ENCODE data around the gene ADAMTS17.
"Not testable (repeated sequence)": the region's sequence is repeated elsewhere in the genome, so short reads cannot be mapped to it uniquely, and the experiment has no call there.

The ADAMTS17 gene

GRCh38 chr15:99961011-99961441, 380.7 kb downstream of the ADAMTS17 start:
- DNase-seq: no peak

- no peak for DNase-seq
Measured at GRCh38 chr15:99959326-99959725, 382.4 kb downstream of the ADAMTS17 start.

- no peak for DNase-seq
Measured at GRCh38 chr15:99958426-99959097, 383.2 kb downstream of the ADAMTS17 start.

DNA sequence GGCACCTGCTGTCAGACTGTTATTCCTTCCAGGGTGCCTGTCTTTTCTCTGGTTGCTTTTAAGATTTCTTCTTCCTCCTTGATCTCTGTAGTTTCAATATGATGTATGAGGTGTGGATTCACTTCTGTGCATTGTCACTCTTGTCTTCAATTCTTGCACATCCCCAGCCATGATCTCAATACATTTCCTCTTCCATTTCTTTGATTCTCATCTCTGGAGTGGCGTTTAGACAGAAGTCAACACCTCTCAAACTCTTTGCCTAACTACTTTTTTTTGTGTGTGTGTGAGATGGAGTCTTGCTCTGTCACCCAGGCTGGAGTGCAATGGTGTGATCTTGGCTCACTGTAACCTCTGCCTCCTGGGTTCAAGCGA, 384.1 kb downstream of the ADAMTS17 start:
- DNase-seq: no peak

DNA sequence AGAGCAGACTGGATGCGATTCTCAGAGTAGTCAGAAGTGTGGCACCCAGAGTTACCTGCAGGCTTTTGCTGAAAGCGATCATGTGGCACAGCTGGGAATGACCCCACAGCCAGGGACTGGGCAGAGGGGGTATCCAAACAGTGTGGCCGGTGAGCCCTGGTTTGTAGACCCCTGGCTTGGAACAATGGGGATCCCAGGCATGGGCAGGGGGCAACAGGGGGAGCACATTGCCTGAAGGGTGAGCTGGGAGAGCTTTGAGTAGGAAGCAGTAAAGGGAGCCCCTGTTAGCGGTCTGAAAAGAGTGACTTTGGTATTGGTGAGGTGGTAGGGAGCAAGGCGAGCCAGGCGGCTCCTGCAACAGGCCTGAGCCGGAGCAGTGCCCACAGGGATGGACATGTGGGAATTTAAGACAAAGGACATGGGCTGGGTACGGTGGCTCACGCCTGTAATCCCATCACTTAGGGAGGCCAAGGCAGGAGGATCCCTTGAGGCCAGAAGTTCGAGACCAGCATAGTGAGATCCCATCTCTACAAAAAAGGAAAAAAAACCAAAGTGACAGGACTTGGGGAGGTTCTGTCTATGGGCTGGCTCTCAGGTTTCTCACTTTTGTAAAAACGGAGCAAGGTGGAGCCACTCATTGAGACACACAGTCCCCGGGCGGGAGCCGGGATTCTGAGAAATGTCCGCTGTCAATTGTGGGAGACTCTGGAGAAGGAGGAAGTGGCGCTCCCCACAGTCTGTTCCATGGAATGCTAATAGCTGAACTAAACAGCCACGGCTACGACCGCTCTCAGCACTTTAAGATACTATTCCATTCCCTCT, 384.7 kb downstream of the ADAMTS17 start:
- DNase-seq: no peak

DNA sequence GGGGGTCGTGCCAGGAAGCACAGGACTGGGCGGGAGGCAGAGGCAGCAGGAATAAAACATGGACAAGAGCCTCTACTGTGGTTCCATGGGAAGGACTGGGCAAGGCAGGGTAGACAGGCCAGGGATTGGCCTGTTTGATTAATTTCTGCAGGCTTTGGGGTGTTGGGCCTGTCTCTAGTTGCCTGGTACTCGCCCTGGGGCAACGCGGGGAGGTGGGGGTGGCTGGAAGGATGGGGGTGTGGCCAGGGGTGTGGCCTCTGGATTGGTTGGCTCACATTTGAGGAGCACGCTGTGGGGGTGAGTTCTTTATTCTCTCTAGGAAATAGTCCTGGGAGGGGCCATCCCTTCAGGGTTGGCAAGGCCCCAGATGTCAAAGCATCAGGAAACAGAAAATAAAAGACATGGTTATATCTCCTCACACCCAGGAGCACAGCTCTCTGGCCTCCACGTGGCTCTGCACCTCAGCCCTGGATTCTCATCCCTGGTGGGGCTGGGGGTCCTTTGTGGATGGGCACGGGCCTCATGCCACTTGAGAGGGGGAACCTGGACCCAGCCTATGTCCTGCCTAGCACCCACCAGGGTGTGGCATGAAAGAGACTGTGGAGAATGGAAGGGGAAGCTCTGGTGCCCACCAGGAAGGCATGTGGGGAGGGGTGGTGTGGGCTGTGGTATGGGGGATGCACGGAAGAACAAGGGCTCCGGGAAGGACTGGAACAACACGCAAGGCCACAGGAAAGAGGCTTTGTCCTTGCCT, 385.6 kb downstream of the ADAMTS17 start:
- no peak for DNase-seq

- no peak for DNase-seq
Measured at GRCh38 chr15:99955532-99955931, 386.2 kb downstream of the ADAMTS17 start.

DNA sequence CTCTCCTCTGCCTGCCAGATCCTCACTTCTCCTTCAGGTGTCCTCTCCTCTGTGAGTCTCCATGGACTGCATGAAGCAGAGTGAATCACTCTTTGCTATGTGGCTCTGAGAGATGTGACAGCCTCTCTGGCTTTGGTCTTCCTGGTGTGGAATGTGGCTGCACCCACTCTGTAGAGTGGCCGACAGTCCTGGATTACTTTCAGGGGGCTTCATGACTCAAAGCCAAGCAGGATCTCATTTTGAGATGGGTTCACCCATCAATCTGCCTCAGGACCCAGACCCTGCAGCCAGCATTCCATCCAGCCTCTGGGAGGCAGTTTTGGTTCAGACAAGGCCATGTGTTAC, 386.6 kb downstream of the ADAMTS17 start:
- no peak for DNase-seq

- no peak for DNase-seq
Measured at GRCh38 chr15:99954361-99955180, 387.2 kb downstream of the ADAMTS17 start.

DNA sequence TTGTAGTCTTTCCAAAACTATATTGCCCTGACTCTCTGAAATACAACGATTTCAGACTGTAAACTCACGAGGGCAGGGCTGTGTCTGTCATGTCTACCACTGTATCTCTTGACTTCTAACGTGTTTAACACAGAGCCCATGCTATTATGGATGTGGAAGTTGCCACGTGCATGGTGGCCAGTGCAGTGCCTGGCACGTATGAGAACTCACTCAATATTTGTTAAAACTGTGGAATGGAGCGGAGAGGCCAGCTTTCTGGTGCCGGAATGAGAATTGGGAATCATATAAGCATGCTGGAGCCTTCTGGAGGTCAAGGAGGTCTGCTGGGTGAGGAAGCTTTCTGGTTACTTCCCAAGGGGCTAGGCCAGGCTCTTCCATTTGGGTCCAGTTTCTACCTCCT, 387.9 kb downstream of the ADAMTS17 start:
- no peak for DNase-seq

DNA sequence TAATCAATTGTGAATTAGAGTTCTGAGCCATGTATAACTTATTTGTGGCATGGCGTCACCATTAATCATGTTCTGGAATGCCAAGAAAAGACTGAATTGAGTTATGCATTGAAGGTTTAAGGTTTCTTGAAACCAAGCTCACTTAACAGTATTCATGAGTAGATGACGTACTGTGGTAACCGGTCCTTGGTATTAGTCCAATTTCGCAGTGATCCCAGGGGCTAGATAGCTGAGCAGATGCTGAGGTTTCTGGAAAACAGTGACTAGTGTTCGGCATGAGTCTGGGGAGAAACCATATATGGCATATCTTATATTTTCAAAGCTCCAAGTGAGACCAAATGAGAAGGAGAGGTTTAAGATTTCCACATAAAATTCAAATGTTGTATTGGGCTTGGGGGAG, 390.3 kb downstream of the ADAMTS17 start:
- no peak for DNase-seq

DNA sequence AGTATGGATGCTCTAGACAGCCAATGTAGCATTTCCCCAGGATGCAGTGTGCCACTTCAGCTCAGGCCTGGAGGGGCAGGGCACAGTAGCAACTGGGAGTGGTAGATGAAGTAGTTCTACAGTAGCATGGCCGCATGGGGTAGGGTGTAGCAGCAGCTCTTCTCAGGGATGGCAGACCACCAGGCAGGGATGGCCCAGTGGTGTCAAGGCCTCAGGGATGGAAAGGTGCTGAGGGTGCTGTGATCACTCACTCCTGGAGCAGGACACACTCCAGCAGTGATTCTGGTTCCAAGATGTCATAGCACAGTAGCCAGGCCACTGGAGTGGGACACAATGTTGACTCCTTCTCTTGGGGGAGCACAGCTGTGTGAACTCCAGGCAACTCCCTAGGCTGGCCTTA, 397.6 kb downstream of the ADAMTS17 start:
- no peak for DNase-seq

- no peak for DNase-seq
Measured at GRCh38 chr15:99943466-99943865, 398.3 kb downstream of the ADAMTS17 start.

- no peak for DNase-seq
Measured at GRCh38 chr15:99932676-99933402, 408.9 kb downstream of the ADAMTS17 start.

DNA sequence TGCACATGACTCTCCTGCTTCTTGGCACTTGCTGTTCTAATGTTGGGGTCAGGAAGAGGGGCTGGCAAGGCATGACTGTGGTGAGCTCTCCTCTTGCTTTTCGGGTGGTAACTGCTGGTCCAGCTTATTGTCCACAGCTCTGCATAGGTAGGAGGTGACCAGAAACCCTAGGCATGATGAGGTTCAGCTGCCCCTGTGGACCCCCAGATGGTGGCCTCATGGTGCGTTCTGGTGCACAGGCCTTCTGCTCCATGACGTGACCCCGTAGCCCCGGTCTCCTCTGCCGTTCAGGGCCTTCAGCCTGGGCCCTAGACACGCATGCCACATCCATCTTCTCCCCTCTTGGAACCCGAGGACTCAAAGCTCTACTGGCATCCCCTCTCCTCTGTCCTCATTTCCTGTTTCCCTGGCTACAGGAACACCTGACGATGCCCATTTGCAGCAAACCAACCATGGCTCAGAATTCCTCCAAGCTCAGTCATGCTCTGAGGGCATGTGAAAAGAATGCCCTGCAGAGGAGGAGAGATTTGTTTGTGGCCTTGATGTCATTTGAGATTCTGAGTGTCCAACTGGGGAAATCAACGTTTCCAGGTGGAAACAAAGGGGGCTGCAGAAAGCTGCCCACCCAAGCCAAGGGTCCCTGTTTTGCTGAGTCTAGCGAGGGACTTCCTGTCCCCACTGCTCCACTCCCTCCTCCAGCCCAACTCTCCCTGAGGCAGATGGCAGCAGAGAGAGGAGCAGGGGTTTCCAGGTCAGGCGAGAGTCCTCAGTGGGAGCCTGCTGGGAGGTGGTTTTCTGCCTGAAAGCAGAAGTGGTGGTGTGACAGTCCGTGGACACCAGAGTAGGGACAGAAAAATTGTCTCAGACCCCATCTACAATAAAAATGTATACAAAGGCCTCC, 409.8 kb downstream of the ADAMTS17 start:
- DNase-seq: no peak

- no peak for DNase-seq
Measured at GRCh38 chr15:99930696-99931095, 411.1 kb downstream of the ADAMTS17 start.

DNA sequence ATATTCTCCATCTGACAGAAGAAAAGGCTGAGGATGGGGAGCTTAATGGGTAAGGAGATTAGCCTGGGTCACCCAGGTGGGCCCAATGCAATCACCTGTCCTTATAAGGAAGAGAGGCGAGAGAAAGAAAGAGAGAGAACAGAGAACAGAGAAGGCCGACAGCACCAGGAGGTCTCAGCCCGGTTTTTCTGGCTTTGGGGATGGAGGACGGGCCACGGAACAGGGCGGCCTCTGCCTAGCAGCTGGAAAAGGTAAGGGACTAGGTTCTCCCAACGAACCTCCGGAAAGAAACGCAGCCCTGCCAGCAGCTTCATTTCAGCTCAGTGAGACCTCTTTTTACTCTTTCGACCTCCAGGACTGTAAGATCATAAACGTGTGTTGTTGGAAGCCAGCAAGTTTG, 412.5 kb downstream of the ADAMTS17 start:
- no peak for DNase-seq

DNA sequence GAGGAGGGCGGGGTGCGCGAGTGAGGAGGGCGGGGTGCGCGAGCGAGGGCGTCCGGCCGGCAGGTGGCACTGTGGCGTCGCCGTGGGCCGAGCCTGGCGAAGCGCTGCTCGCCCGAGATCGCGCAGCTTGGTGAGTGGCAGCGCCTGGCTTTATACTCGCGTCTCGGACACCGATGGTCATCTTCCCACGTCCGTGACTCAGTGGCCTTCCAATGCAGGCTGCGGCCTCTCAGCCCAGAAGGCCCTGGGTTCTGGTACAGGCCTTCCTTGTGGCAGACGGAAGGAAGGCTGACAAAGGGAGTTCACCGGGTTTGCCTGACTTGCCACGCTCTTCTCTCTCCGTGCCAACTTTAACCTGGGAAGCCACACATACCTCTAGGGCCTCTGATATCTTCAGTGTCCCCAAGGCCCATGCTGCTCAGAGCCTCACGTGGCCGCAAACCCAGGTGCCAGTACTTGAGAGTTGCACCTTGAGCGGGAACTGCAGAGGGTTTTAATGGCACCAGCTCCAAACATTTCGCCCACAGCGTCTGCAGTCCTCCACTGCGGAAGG, 413.3 kb downstream of the ADAMTS17 start:
- peak; percentile 41 to 81 (median 80) for DNase-seq

DNA sequence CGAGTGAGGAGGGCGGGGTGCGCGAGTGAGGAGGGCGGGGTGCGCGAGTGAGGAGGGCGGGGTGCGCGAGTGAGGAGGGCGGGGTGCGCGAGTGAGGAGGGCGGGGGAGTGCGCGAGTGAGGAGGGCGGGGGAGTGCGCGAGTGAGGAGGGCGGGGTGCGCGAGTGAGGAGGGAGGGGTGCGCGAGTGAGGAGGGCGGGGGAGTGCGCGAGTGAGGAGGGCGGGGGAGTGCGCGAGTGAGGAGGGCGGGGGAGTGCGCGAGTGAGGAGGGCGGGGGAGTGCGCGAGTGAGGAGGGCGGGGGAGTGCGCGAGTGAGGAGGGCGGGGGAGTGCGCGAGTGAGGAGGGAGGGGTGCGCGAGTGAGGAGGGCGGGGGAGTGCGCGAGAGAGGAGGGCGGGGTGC, 415.2 kb downstream of the ADAMTS17 start:
- not testable (repeated sequence) for DNase-seq

- DNase-seq: peak in 2 of 3 experiments; percentile 64 to 76
Measured at GRCh38 chr15:99925661-99926461, 415.9 kb downstream of the ADAMTS17 start.

Measured in NCI-H1417 (cell line).